Vagina (tissue), 2 donors: Measurements from ENCODE around the gene SMAD5. TPM values are rescaled to one million over a fixed set of nuclear protein-coding genes. Genes with fewer than 3 reads are reported as not detected.

ENCODE experiments used
- DNase-seq, 2 donors: peaks; one replicate each; pipeline ENCODE4 v3.0.0-alpha.2; 2017; ENCODE audit errors: extremely low spot score in 2 of 2
- H3K27ac ChIP-seq: fragments of 200-600 bp; sonication (generic); one replicate; pipeline ENCODE4 v1.5.1; 2019
- H3K27me3 ChIP-seq: fragments of 200-600 bp; sonication (generic); one replicate; pipeline ENCODE4 v1.5.1; 2019
- H3K36me3 ChIP-seq, 2 donors: fragments of 200-600 bp; sonication (generic); one replicate each; pipeline ENCODE4 v1.5.1; 2017 to 2019
- H3K4me1 ChIP-seq: fragments of 200-600 bp; sonication (generic); one replicate; pipeline ENCODE4 v1.5.1; 2019
- H3K4me3 ChIP-seq, 2 donors: fragments of 200-600 bp; sonication (generic); 1 replicate in 1 of 2; 2 replicates in 1 of 2; pipeline ENCODE4 v1.5.1; 2016 to 2019
- H3K9me3 ChIP-seq: fragments of 200-600 bp; sonication (generic); one replicate; pipeline ENCODE4 v1.5.1; 2019
- POLR2A ChIP-seq, 2 donors: fragments of 450-650 bp; IDR thresholded peaks; one replicate each; pipeline ENCODE4 v1.6.1; 2017; ENCODE audit warnings: antibody characterized with exemption in 2 of 2, mild to moderate bottlenecking in 2 of 2, moderate library complexity in 2 of 2
- POLR2AphosphoS5 ChIP-seq, 2 donors: sonication (generic); formaldehyde crosslinking; IDR thresholded peaks; one replicate each; pipeline ENCODE4 v1.9.0; 2017; ENCODE audit warnings: antibody characterized with exemption in 2 of 2, mild to moderate bottlenecking in 2 of 2, low read depth in 1 of 2; ENCODE audit not compliant: insufficient read depth in 1 of 2
- intact Hi-C: fragments of 100-400 bp; cut with DNase I; formaldehyde crosslinking; loops from one replicate; pipeline ENCODE4 v1.15.1; 2023
- total RNA-seq: library from RNA; depleted of rRNA; stranded (reverse); fragments of >200 nt; gene quantifications from one replicate; pipeline ENCODE4 v1.2.3, GENCODE V29; 2016
- TF ChIP-seq, protein P1 (sequence below), 3 experiments: fragments of 450-650 bp in 2 of 3; fragments of 200-600 bp in 1 of 3; sonication (generic) in 1 of 3; IDR thresholded peaks; one replicate each; pipeline ENCODE4 v1.5.1; 2017 to 2019; ENCODE audit warnings: antibody characterized with exemption in 3 of 3, mild to moderate bottlenecking in 2 of 3, moderate library complexity in 2 of 3

The SMAD5 gene
- total RNA-seq, 1 donor from 2014 or later, result 40.0 TPM

- no peaks in the 10 kb centered on the region for H3K36me3 ChIP-seq
- no peak for DNase-seq
- H3K4me1 ChIP-seq, result peaks cover 78% of the 10 kb centered on the region
- H3K4me3 ChIP-seq, result no peak overlapping the region
- no peak overlapping the region for H3K27ac ChIP-seq
- no peaks in the 10 kb centered on the region for H3K9me3 ChIP-seq
- TF ChIP-seq, protein P1, sequence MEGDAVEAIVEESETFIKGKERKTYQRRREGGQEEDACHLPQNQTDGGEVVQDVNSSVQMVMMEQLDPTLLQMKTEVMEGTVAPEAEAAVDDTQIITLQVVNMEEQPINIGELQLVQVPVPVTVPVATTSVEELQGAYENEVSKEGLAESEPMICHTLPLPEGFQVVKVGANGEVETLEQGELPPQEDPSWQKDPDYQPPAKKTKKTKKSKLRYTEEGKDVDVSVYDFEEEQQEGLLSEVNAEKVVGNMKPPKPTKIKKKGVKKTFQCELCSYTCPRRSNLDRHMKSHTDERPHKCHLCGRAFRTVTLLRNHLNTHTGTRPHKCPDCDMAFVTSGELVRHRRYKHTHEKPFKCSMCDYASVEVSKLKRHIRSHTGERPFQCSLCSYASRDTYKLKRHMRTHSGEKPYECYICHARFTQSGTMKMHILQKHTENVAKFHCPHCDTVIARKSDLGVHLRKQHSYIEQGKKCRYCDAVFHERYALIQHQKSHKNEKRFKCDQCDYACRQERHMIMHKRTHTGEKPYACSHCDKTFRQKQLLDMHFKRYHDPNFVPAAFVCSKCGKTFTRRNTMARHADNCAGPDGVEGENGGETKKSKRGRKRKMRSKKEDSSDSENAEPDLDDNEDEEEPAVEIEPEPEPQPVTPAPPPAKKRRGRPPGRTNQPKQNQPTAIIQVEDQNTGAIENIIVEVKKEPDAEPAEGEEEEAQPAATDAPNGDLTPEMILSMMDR (IDR thresholded peaks at IDR 0.05), result no peak
- no peak for TF ChIP-seq POLR2A (IDR thresholded peaks at IDR 0.05)
- TF ChIP-seq POLR2AphosphoS5 (IDR thresholded peaks at IDR 0.05; ENCODE audit: insufficient read depth in 1 of 2, low read depth in 1 of 2), result no peak
- no peaks in the 10 kb centered on the region for H3K27me3 ChIP-seq
- intact Hi-C loops, result no loop called here
These were observed 11.1 kb downstream of the SMAD5 start for GRCh38 chr5:136143763-136144162.

- DNase-seq, result no peak
- TF ChIP-seq POLR2A (IDR thresholded peaks at IDR 0.05), result no peak
- TF ChIP-seq, protein P1 (IDR thresholded peaks at IDR 0.05), result no peak
- no peak for TF ChIP-seq POLR2AphosphoS5 (IDR thresholded peaks at IDR 0.05; ENCODE audit: insufficient read depth in 1 of 2, low read depth in 1 of 2)
- no peaks in the 10 kb centered on the region for H3K27me3 ChIP-seq
- no peaks in the 10 kb centered on the region for H3K36me3 ChIP-seq
- H3K4me3 ChIP-seq, result no peak overlapping the region
- no peak overlapping the region for H3K27ac ChIP-seq
- H3K9me3 ChIP-seq, result no peaks in the 10 kb centered on the region
- H3K4me1 ChIP-seq, result peaks cover 78% of the 10 kb centered on the region
- intact Hi-C loops, result no loop called here
These were observed 12.4 kb downstream of the SMAD5 start for GRCh38 chr5:136145030-136145429.

DNA sequence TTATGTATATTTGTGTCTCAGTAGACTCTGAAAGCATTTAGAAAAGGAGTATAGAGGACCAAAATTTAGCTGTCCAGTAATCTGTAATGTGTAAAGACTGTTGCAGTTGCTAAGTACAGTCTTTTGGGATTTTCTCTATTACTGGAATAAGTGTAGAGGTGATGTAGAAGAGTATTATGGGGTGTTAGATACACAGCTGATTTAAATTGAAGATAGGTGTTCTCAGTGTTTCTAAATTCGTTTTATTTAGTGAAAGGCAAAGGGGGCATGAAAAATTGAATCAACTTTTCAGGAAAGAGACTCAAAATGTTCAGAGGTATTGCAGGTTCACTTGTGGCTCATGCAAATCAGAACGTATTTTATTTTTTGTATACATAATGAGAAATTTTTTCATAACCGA is 13.6 kb downstream of the SMAD5 start:
- H3K4me1 ChIP-seq, result peaks cover 73% of the 10 kb centered on the region
- no peak overlapping the region for H3K27ac ChIP-seq
- TF ChIP-seq, protein P1 (IDR thresholded peaks at IDR 0.05), result no peak
- TF ChIP-seq POLR2AphosphoS5 (IDR thresholded peaks at IDR 0.05; ENCODE audit: insufficient read depth in 1 of 2, low read depth in 1 of 2), result no peak
- TF ChIP-seq POLR2A (IDR thresholded peaks at IDR 0.05), result no peak

GRCh38 chr5:136147632-136148031 is 15.0 kb downstream of the SMAD5 start:
- intact Hi-C loops, result no loop called here
- DNase-seq, result no peak
- Histone ChIP-seq H3K27ac (no peak overlapping the region), H3K4me1 (peaks cover 59% of the 10 kb centered on the region), H3K27me3 (no peaks in the 10 kb centered on the region), H3K36me3 (no peaks in the 10 kb centered on the region), H3K9me3 (no peaks in the 10 kb centered on the region), H3K4me3 (no peak overlapping the region)
- TF ChIP-seq, protein P1 (IDR thresholded peaks at IDR 0.05), result no peak
- no peak for TF ChIP-seq POLR2A (IDR thresholded peaks at IDR 0.05)
- no peak for TF ChIP-seq POLR2AphosphoS5 (IDR thresholded peaks at IDR 0.05; ENCODE audit: insufficient read depth in 1 of 2, low read depth in 1 of 2)

More for the DNA sequence above, 13.6 kb downstream of the SMAD5 start:
- no peaks in the 10 kb centered on the region for H3K27me3 ChIP-seq
- intact Hi-C loops, result no loop called here
- no peaks in the 10 kb centered on the region for H3K9me3 ChIP-seq
- no peak for DNase-seq
- H3K36me3 ChIP-seq, result no peaks in the 10 kb centered on the region
- H3K4me3 ChIP-seq, result no peak overlapping the region

DNA sequence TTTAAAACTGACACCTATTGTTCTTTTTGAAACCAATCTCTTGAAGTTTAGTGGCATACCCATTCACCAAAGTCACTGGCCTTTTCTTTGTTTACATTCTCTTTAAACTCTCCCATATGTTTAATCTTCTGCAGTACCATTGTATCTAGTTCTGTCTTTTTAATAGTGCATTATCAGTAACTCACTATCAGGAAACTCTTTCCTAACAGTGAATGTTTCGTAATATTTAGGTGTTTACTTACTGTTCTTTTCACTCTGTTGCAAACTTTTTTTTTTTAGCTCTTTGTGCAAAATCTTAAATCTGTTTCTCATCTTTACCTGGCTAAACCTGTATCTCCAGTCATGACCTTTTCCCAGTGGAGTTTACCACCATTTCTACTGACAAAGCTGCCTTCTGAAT is 17.2 kb downstream of the SMAD5 start:
- Histone ChIP-seq H3K4me1 (peaks cover 37% of the 10 kb centered on the region), H3K36me3 (peaks cover 0 to 13% of the 10 kb centered on the region in 2 donors), H3K27me3 (no peaks in the 10 kb centered on the region), H3K4me3 (no peak overlapping the region), H3K27ac (no peak overlapping the region), H3K9me3 (no peaks in the 10 kb centered on the region)
- intact Hi-C loops, result no loop called here
- no peak for DNase-seq
- TF ChIP-seq, protein P1 (IDR thresholded peaks at IDR 0.05), result no peak
- TF ChIP-seq POLR2AphosphoS5 (IDR thresholded peaks at IDR 0.05; ENCODE audit: insufficient read depth in 1 of 2, low read depth in 1 of 2), result no peak
- TF ChIP-seq POLR2A (IDR thresholded peaks at IDR 0.05), result no peak
